Upper lobe of left lung (tissue), 6 donors: ENCODE results near the gene TXNRD1. TPM values are rescaled to one million over a fixed set of nuclear protein-coding genes. Genes with fewer than 3 reads are reported as not detected.

Experiments
- ATAC-seq, 2 donors: fragments of 200-7000 bp; cut with Tn5 transposase; one replicate each; pipeline ENCODE4 v1.9.1; 2022; ENCODE audit warnings: mild to moderate bottlenecking in 2 of 2, moderate library complexity in 2 of 2; ENCODE audit not compliant: low FRiP score in 2 of 2
- DNase-seq, 2 donors: peaks; one replicate each; pipeline ENCODE4 v3.0.0-alpha.2; 2019 to 2020
- H3K27ac ChIP-seq, 4 donors: fragments of 200-600 bp; sonication (generic); one replicate each; pipeline ENCODE4 v1.5.1; 2016 to 2019
- H3K27me3 ChIP-seq, 4 donors: fragments of 200-600 bp; sonication (generic); one replicate each; pipeline ENCODE4 v1.5.1; 2017 to 2019
- H3K36me3 ChIP-seq, 4 donors: fragments of 200-600 bp; sonication (generic); one replicate each; pipeline ENCODE4 v1.5.1; 2016 to 2019
- H3K4me1 ChIP-seq, 4 donors: fragments of 200-600 bp; sonication (generic); one replicate each; pipeline ENCODE4 v1.5.1; 2018 to 2019
- H3K4me3 ChIP-seq, 4 donors: fragments of 200-600 bp; sonication (generic); one replicate each; pipeline ENCODE4 v1.5.1; 2017 to 2019; ENCODE audit warnings: mild to moderate bottlenecking in 2 of 4, moderate library complexity in 1 of 4
- H3K9me3 ChIP-seq, 4 donors: fragments of 200-600 bp; sonication (generic); one replicate each; pipeline ENCODE4 v1.5.1; 2018 to 2019
- CTCF ChIP-seq, 6 experiments: fragments of 450-650 bp in 4 of 6; fragments of 200-600 bp in 2 of 6; sonication (generic) in 2 of 6; IDR thresholded peaks; one replicate each; pipeline ENCODE4 v1.5.1; 2016 to 2019; ENCODE audit warnings: antibody characterized with exemption in 6 of 6
- EP300 ChIP-seq, 4 donors: sonication (generic); formaldehyde crosslinking; IDR thresholded peaks; one replicate each; pipeline ENCODE4 v1.5.1; 2017; ENCODE audit warnings: antibody characterized with exemption in 4 of 4, control low read depth in 2 of 4
- POLR2A ChIP-seq, 4 donors: fragments of 450-650 bp; IDR thresholded peaks; one replicate each; pipeline ENCODE4 v1.5.1; 2016 to 2017; ENCODE audit warnings: antibody characterized with exemption in 4 of 4, mild to moderate bottlenecking in 2 of 4
- POLR2AphosphoS5 ChIP-seq, 2 donors: sonication (generic); formaldehyde crosslinking; IDR thresholded peaks; one replicate each; pipeline ENCODE4 v1.5.1; 2017; ENCODE audit warnings: antibody characterized with exemption in 2 of 2
- WGBS, 2 donors: methylation state at CpG; one replicate each; pipeline ENCODE4 v1.1.5; 2017 to 2018; 5-methylcytosine and 5-hydroxymethylcytosine counted together
- total RNA-seq, 6 donors: library from RNA; depleted of rRNA in 4 of 6; stranded (reverse); fragments of >200 nt in 4 of 6; gene quantifications; one replicate each; pipeline versions ENCODE4 v1.1.0 to v1.2.1, GENCODE V29; 2016 to 2021
- donor health status: DM: no; HTN: no; CAD: no; lungs with moderate emphysema.
- donor health status: DM: no; HTN: yes; CAD: no; lungs with severe emphysema.

The TXNRD1 gene
- total RNA-seq, 6 donors from 2014 or later = 124 to 381 (median 162) TPM

- H3K27me3 ChIP-seq = no peaks in the 10 kb centered on the region
- no peak overlapping the region for H3K27ac ChIP-seq
- no peak for DNase-seq
- H3K36me3 ChIP-seq = peaks cover 3 to 39% (median 12%) of the 10 kb centered on the region in 4 donors
- TF ChIP-seq EP300 (IDR thresholded peaks at IDR 0.05) = no peak
- TF ChIP-seq POLR2A (IDR thresholded peaks at IDR 0.05) = no peak
- no peak for TF ChIP-seq CTCF (IDR thresholded peaks at IDR 0.05)
- no peaks in the 10 kb centered on the region for H3K9me3 ChIP-seq
- WGBS, 2 donors = 93 to 97% methylated on average over 2 of the region's 2 CpGs
- no peak overlapping the region for H3K4me3 ChIP-seq
- no peak for ATAC-seq
- H3K4me1 ChIP-seq = peaks cover 22 to 57% (median 31%) of the 10 kb centered on the region in 4 donors
Measured at GRCh38 chr12:104306376-104306775, 90.8 kb downstream of the TXNRD1 start.

DNA sequence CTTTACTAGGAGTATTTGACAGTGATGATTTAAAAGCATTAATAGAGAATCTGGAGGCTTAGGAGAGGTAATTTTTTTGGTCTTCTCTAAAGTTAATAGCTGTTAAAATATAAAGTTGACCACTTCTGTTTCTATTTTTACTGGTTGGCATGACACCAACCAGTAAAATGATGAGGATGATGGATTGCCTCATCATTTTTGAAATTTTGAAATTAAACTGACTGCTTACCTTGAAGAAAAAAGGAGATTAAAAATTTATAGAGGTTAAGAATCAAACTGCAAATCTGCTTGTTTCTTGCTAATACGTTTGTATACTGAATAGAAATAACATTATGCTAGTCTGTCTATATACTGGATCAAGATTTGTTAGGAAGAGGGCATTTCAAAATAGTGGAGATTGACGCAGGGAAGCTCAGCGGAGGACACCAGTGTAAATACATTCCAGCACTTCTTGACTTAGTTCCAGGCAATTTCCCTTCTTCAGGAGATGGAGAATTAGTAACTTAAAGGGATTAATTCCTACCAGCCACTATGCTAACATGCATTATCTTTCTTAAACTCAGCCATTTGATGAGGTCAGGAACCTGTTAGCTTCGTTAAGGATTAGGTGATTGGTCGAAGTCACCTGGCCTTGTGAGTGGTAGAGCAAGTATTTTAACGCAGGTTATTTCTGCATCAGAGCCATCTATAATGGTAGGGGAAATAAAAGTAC is 91.5 kb downstream of the TXNRD1 start:
- peaks cover 11 to 40% (median 19%) of the 10 kb centered on the region in 4 donors for H3K36me3 ChIP-seq
- H3K4me3 ChIP-seq = no peak overlapping the region
- no peak for ATAC-seq
- no peaks in the 10 kb centered on the region for H3K27me3 ChIP-seq
- H3K9me3 ChIP-seq = no peaks in the 10 kb centered on the region
- H3K27ac ChIP-seq = no peak overlapping the region
- H3K4me1 ChIP-seq = peaks cover 22 to 57% (median 31%) of the 10 kb centered on the region in 4 donors
- WGBS, 2 donors = 64 to 78% methylated on average over 6 of the region's 6 CpGs
- no peak for DNase-seq
- TF ChIP-seq POLR2A (IDR thresholded peaks at IDR 0.05) = no peak
- no peak for TF ChIP-seq POLR2AphosphoS5 (IDR thresholded peaks at IDR 0.05)
- no peak for TF ChIP-seq EP300 (IDR thresholded peaks at IDR 0.05)
- TF ChIP-seq CTCF (IDR thresholded peaks at IDR 0.05) = no peak

- DNase-seq = no peak
- H3K4me3 ChIP-seq = no peak overlapping the region
- H3K36me3 ChIP-seq = peaks cover 11 to 44% (median 25%) of the 10 kb centered on the region in 4 donors
- no peaks in the 10 kb centered on the region for H3K27me3 ChIP-seq
- no peak overlapping the region for H3K27ac ChIP-seq
- TF ChIP-seq POLR2AphosphoS5 (IDR thresholded peaks at IDR 0.05) = no peak
- TF ChIP-seq EP300 (IDR thresholded peaks at IDR 0.05) = no peak
- TF ChIP-seq POLR2A (IDR thresholded peaks at IDR 0.05) = no peak
- no peak for TF ChIP-seq CTCF (IDR thresholded peaks at IDR 0.05)
- H3K4me1 ChIP-seq = peaks cover 22 to 54% (median 31%) of the 10 kb centered on the region in 4 donors
- no peaks in the 10 kb centered on the region for H3K9me3 ChIP-seq
- ATAC-seq = no peak
Measured at GRCh38 chr12:104307655-104308000, 92.0 kb downstream of the TXNRD1 start.

- no peaks in the 10 kb centered on the region for H3K9me3 ChIP-seq
- no peak for ATAC-seq
- no peak overlapping the region for H3K27ac ChIP-seq
- no peak for DNase-seq
- H3K4me1 ChIP-seq = peaks cover 8 to 35% (median 17%) of the 10 kb centered on the region in 4 donors
- 96 to 98% methylated on average over 4 of the region's 4 CpGs for WGBS, 2 donors
- no peak overlapping the region for H3K4me3 ChIP-seq
- peaks cover 23 to 57% (median 42%) of the 10 kb centered on the region in 4 donors for H3K36me3 ChIP-seq
- no peaks in the 10 kb centered on the region for H3K27me3 ChIP-seq
- TF ChIP-seq POLR2A (IDR thresholded peaks at IDR 0.05) (no peak), CTCF (IDR thresholded peaks at IDR 0.05) (no peak), POLR2AphosphoS5 (IDR thresholded peaks at IDR 0.05) (no peak), EP300 (IDR thresholded peaks at IDR 0.05) (no peak)
Measured at GRCh38 chr12:104309446-104309993, 93.9 kb downstream of the TXNRD1 start.
